GM21737 (cell line): ENCODE measurements around the gene SV2B.

Experiments used
- ATAC-seq: cut with Tn5 transposase; IDR thresholded peaks from one replicate; pipeline ENCODE4 v1.9.1; 2021; ENCODE audit warnings: mild to moderate bottlenecking, moderate library complexity; ENCODE audit not compliant: unreplicated experiment

SV2B gene

GRCh38 chr15:91225741-91226140 lies 125.7 kb downstream of the SV2B start:
- no peak for ATAC-seq

GRCh38 chr15:91227117-91227516 lies 127.1 kb downstream of the SV2B start:
- ATAC-seq = no peak

DNA sequence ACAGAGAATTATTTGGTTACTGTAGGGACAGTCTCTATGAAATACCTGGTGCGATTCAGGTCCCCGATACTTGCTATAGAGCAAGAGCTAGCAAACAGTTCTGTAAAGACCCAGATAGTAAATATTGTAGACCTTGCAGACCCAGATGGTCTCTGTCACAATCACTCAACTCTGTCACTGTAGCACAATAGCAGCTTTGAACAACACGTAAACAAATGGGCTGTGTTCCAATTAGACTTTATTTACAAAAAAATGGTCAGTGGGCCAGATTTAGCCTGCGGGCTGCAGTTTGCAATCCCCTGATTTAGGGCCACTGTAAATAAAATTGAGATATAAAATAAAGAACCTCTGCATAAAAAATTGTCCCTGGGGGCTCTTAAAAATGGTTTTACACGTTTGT lies 127.7 kb downstream of the SV2B start:
- no peak for ATAC-seq

DNA sequence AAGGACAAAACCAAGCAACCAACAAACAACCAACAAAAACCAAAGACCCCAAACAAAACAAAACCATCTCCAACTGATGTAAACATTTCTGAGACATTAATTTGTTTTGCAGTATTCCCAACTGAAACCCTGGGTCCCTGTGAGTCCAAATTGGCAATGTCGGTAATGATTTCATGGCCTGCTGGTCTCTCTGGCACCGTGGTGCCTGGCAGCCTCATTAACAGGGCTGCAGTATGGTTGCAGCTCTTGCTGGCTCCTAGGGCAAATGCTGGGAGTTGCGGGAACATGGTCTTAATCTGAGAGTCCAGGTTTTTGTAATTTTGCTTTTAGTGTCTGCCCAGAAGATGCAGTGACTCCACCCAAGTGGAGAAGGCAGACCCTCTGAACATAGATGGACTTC lies 128.3 kb downstream of the SV2B start:
- ATAC-seq = no peak

DNA sequence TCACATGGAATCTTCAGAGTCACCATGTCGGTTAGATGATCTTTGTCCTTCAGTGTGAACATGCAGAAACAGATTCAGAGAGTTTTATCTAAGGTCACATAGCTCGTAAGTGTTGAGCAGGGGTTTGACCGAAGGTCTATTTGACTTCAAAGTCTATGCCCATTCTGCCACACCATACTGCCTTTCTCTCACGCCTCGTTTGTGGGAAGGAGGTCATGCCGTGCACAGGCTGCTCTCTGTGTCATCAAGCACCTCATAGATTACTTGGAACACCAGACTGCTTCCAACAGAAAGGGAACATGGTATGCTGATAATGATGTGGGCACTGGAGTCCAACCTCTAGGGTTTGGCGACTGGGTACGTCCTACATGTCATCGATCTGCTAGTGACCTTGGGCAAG lies 128.8 kb downstream of the SV2B start:
- ATAC-seq = no peak

- ATAC-seq = no peak
Observed at GRCh38 chr15:91231703-91232102, 131.6 kb downstream of the SV2B start.

GRCh38 chr15:91234759-91235158 lies 134.7 kb downstream of the SV2B start:
- ATAC-seq = no peak

DNA sequence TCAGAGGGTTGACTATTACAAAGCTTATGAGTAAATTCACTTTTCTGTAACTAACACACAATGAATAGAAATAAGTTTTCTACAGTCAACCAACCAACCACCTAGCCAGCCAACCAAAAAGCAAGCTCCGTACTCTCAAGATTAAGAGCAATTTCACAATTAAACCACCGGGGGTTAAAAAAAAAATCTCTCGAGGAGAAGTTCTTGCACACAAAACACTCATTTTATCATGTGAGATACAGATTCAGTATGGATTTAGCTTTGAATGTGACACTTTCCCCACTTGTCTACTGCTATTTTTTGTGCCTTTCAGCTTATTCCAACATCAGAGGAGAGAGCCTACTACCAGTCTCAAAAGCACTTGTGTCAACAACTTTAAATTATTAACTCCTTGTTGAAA lies 135.3 kb downstream of the SV2B start:
- no peak for ATAC-seq

DNA sequence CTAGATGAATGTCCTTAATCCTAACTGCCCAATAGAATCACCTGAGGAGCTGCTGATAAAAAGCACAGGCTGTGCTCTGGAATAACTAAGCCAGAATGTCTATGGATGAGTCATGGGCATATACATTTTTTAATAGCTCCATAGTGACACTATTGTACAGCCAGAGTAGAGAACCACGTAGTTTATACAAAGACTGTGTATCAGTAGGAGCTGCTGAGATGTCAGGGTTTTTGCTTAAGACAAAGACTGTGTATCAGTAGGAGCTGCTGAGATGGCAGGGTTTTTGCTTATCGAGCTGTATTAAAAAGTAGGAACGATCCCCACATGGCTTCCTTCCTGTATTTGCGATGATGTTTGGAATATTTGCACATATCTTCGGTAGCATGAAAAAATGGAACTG lies 137.4 kb downstream of the SV2B start:
- no peak for ATAC-seq

- no peak for ATAC-seq
Observed at GRCh38 chr15:91238644-91239425, 138.8 kb downstream of the SV2B start.

DNA sequence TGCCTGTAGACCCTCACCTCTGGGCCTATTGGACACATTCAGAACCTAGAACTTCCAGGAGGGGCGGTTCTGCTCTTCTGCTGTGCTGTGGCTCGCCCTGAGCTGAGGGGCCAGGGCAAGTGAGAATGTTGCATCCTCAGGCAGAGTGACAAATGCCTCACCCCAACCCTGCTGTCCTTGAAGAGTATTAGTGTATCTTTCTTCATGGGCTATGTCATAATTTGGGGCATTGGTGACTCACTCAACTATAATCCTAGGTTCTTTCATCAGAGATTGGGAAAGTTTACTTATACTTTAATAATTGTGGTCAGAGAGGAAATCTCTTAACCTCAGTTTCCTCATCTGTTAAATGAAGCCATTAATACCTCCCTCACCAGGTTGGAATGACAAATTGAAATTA lies 143.8 kb downstream of the SV2B start:
- ATAC-seq = no peak

GRCh38 chr15:91244919-91245318 lies 144.9 kb downstream of the SV2B start:
- no peak for ATAC-seq

GRCh38 chr15:91246998-91247397 lies 146.9 kb downstream of the SV2B start:
- ATAC-seq = no peak

DNA sequence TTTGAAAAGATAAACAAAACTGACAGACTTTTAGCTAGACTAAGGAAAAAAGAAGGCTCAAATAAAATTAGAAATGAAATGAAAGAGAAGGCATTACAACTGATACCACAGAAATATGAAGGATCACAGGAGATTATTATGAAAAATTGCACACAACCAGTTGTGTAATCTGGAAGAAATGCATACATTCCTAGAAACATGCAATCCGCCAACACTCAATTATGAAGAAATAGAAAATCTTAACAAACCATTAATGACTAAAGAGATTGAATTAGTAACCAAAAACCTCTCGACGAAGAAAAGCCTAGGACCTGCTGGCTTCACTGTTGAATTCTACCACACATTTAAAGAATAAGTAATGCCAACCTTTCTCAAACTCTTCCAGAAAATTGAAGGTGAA lies 149.5 kb downstream of the SV2B start:
- no peak for ATAC-seq

DNA sequence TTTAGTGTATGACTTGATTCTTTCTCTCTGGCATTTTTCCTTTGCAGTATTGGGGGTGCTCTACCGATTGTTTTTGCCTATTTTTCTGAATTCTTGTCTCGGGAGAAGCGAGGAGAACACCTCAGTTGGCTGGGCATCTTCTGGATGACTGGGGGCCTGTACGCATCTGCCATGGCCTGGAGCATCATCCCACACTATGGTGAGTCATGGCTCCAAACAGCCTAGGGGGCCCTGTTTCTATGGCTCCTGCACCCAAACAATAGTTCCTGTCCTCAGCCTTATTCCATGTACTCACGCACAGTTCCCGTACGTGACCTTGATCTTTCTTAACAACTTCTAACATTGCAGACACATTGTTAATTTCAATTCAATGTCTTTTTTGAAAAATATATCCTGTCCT lies 152.3 kb downstream of the SV2B start:
- no peak for ATAC-seq

- ATAC-seq = no peak
Observed at GRCh38 chr15:91252756-91253155, 152.7 kb downstream of the SV2B start.

DNA sequence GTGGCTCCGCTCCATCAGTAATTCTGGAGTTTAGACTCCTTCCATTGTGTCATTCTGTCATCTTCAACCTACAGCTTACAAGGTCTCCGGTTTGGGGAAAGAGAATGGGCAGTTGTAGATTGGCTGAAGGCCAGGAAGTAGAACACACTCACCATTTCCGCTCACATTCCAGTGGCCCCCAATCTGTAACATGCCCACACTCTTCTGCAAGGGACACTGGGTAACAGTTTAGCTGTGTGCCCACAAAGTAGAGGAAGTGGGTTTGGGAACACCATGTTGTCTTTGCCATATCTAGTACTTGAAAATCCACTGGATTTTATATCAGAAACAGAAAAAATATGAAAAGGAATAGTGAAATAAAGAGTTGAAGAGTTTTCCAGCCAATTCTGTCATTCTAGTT lies 153.5 kb downstream of the SV2B start:
- ATAC-seq = no peak

- no peak for ATAC-seq
Observed at GRCh38 chr15:91254766-91255165, 154.7 kb downstream of the SV2B start.

DNA sequence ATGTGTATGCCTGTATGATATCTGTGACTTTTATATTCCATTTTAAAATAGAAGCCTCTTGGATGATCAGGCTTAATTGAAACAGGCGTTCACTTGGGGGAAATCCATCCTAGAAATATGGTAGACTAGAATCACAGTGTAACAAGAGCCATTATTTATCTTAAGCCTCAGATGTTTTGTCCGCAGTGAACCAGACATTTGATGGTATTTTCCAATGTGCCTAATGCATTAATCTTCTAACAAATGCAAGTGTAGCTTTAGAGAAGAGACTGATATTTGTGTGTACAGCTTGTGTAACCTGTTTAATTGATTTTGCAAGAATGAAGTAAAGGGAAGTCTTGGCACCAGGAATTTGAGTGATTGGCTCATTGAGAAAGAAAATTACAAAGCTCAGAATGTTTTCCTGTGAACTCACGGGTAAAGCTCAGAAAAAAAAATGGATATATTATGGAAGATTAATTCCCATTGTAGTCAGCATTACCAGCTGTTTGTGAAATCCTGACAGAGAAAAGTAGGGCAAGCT lies 155.7 kb downstream of the SV2B start:
- ATAC-seq = no peak

DNA sequence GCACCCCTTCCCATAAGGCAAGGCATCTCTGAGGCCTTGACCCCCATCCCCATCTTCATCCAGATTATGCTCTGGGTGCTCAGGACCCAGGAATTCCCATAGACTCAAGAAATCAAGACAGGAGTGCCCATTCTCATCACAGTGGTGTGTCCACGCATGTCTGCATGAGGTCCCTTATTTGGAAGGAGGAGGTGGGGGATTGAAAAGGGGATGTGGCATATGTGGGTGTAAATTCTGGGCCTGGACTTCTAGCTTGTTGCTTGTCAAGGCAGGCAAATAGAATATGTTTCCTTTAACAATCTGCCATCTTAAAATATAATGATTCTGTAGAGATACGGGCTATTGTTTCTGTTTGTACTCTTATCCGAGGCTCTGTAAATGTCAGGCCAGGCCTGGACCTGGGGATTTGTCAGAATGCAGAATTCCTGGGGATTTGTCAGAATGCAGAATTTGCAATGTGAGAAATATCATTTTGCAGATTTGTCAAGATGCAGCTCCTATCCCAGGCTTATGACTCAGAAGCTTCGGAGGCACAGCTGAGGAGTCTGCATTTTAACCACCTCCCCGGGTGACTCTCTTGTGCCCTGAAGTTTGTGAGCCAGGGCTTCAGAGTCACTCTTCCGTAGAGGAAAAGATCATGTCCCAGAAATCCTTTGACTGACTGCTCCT lies 157.8 kb downstream of the SV2B start:
- ATAC-seq = no peak

DNA sequence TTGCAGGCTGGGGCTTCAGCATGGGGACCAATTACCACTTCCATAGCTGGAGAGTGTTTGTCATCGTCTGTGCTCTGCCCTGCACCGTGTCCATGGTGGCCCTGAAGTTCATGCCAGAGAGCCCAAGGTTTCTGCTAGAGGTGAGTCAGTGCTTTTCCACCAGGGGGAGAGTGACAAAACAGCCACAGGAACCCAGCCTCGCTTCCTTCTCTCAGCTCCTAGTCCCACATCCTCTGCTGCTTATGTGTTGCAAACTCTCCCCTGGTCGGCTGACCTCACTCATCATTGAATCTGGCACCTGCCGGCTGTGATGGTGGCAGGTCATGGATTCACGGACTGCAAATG lies 158.3 kb downstream of the SV2B start:
- ATAC-seq = no peak

DNA sequence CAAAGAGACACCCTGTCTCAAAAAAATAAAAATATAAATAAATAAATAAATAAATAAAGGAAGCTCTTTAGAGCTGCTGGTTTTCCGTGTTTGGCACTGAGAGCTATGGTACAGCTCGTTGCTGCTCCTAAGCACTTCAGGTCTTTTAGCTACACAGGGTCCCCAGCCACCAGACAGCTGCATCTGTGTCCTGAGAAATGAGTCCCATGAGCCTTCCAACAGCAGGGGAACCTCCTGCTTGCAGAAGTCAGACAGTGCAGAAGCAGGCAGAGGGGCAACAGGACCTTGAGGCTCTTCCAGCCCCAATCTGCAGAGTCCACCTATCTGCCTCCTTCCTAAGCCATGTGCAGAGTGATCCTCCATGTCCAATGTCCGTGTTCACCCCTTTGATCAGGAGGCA lies 159.0 kb downstream of the SV2B start:
- no peak for ATAC-seq

DNA sequence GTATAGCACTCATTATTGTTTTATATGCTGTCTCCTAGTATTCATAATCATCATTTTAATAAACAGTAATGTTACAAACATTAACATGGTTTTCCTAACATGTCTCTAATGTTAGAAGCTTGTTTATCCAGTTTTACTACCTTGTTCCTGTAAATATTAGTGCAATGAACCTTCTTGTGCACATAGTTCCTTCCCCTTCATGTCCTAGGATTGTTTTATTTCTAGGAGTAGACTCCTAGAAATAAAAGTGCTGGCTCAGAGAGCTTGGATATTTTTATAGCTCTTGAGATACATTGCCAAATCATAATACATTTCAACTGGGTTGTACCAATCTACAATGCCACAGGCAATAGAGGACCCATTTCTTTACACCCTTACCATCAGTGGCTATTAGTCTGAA lies 161.3 kb downstream of the SV2B start:
- ATAC-seq = no peak
